Measurements from ENCODE around the gene COL9A3.

The COL9A3 gene

DNA sequence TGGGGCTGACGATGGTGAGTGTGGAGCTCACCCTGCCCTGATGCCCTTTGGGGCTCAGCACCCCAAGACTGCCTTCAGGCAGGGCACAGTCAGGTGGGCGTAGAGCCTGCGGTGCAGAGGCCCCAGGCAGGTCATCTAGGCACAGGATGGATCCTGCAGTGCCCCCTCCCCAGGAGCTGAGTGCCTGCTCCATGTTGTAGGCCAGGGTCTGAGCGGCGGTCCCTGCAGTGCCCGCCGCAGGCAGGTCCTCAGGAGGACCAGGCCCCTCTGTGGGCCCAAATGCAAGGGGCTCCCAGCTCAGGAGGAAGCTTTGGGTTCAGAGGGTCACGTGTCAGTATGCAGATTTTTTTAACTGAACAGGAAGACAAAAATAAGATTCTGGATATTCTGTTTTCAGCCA is 17.8 kb upstream of the COL9A3 start:
- no peak for DNase-seq

GRCh38 chr20:62799459-62799858 is 17.4 kb upstream of the COL9A3 start:
- DNase-seq: no peak

GRCh38 chr20:62799873-62800272 is 17.0 kb upstream of the COL9A3 start:
- no peak for DNase-seq

- DNase-seq: no peak
Measured at GRCh38 chr20:62800314-62801259, 16.3 kb upstream of the COL9A3 start.

DNA sequence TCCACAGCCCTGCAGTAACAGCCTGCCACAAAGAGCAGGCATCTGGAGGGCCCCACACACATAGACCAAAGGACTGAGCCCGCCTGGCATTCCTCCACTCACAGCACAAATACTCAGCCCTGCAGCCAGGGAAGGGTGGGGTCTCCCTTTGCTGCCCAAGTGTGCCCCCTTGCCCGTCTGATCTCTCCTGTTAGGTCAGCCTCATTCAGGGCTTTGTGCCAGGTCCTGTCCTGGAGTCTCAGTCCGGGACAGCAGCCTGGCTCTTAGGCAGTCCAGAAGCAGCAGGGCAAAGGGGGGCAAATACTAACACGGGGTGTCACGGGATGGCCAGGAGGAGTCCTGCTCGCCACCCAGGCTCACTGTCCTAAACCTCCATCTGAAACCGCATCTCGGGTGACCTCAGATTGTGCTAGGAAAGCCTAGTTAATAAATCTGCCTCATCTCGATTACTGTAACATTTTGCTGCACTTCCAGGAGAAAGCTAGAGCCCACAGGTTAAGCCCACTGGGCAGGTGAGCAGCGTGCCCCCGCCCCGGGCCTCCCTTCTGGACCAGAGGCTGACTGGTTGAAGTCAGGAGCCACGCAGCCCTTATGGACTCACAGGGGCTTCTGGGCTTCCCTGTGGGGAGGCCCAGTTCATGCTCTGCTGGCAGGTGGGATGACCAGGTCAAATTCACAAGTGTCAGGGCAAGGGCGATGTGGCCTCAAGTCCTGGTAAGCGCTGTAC is 15.4 kb upstream of the COL9A3 start:
- DNase-seq: no peak

GRCh38 chr20:62802026-62802712 is 14.7 kb upstream of the COL9A3 start:
- DNase-seq: no peak

DNA sequence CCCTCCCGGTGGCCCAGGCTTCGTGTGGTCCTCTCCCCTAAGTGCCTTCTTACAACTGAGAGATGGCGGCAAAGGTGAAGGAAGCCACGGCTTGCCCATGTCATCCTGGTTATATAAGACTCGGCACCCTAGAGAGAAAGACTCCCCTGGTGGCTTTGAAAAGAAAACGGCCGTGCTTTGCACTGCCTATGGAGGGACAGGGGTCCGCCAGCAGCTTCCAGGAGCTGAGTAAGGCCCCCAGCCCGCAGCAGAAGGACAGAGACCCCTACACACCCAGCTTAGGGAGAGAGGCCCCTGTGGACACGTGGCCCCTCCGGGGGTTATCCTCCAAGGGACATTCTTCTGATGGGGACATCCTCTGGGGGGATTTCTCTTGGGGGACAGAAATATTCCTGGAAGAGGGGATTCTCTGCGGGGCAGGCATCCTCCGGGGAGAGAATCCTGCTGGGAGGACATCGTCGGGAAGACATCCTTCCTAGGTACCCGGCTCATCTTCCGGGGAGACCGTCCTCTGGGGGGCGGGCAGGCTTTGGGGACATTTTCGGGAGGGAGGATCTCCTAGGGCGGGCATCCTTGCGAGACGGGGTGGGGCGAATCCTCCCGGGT is 12.7 kb upstream of the COL9A3 start:
- DNase-seq: no peak

- peak; percentile 91 for DNase-seq
Measured at GRCh38 chr20:62804627-62805154, 12.2 kb upstream of the COL9A3 start, which contains the start of gene OGFR. Gene OGFR (plus strand): TSS chr20:62804835. CDS start chr20:62804860, 25 bp downstream.

GRCh38 chr20:62805155-62805710 is 11.6 kb upstream of the COL9A3 start:
- DNase-seq: peak; percentile 80

GRCh38 chr20:62805711-62806382 is 11.0 kb upstream of the COL9A3 start:
- no peak for DNase-seq

DNA sequence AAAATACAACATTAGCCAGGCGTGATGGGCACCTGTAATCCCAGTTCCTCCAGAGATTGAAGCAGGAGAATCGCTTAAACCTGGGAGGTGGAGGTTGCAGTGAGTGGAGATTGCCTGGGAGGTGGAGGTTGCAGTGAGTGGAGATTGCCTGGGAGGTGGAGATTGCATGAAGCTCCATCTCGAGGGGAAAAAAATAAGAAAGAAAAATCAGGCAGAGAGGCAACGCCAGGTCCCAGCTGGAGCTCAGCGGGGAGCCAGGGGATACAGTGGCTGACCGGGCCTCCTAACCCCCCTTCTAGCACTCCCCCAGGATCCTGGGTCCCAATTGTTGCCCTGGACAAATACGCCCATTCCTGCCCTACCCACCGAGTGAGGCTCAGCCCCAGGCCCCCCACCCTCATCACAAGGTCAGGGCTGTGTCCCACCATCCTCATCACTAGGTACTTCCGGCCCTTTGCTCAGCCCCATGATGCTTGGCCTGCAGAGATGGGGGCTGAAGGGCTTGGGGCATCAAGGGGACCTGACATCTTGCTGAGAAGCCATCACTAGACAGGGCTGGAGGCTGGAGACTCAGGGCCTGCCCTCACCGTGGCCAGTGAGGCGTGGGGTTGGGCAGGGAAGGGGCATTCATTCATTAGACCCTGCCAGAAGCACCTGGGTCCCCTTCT is 10.3 kb upstream of the COL9A3 start:
- no peak for DNase-seq

DNA sequence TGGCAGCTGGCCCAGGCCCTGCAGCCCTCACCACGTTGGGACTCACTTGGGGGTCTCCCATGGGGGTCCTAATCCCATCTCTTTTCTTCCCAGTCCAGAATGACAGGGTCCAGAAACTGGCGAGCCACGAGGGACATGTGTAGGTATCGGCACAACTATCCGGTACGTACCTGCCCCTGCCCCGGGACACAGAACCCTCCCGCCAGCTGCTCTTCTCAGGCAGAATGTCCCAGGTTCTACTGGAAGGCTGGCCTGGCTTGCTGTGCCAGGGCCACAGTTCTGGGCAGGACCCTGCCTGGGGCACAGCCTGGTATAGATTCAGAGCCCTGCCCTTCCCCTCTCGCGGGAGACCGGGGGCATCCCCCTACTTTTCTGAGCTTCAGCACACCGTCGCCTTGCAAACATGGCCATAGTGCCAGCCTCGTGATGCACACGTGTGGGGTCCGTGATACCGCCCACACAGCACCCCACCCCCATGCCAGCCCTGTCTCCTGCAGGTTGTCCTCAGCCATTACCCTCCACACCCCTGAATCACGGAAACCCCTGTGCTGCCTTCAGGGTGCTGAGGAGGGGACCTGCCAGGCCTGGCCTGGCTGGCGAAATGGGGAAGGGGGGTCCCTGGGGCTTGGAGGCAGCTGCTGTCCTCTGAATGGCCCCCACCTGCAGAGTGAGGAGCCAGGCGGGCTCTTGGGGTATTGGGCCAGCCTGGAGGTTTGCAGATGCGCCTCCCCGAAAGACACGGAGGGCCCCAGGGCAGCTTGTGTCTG is 9.2 kb upstream of the COL9A3 start:
- DNase-seq: no peak

DNA sequence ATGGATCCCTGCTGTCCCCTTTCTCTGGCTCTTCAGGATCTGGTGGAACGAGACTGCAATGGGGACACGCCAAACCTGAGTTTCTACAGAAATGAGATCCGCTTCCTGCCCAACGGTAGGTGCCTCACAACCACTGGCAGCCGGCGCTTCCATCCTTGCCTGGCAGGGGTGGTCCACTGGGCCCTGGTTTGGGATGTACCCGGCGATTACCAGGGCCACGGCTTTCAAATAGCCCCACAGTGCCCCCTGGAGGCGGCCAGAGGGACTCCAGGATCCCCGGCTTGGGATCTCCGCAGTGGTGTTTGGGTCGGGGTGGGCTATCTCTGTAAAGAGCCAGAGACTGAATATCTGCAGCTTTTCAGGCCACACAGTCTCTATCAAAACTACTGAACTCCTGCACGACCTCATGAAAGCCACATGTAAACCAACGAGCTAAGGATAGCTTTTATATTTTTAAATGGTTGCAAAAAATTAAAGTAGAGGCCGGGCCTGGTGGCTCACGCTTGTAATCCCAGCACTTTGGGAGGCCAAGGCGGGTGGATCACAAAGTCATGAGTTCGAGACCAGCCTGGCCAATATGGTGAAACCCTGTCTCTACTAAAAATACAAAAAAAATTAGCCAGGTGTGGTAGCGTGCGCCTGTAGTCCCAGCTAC is 8.5 kb upstream of the COL9A3 start:
- peak; percentile 91 for DNase-seq

DNA sequence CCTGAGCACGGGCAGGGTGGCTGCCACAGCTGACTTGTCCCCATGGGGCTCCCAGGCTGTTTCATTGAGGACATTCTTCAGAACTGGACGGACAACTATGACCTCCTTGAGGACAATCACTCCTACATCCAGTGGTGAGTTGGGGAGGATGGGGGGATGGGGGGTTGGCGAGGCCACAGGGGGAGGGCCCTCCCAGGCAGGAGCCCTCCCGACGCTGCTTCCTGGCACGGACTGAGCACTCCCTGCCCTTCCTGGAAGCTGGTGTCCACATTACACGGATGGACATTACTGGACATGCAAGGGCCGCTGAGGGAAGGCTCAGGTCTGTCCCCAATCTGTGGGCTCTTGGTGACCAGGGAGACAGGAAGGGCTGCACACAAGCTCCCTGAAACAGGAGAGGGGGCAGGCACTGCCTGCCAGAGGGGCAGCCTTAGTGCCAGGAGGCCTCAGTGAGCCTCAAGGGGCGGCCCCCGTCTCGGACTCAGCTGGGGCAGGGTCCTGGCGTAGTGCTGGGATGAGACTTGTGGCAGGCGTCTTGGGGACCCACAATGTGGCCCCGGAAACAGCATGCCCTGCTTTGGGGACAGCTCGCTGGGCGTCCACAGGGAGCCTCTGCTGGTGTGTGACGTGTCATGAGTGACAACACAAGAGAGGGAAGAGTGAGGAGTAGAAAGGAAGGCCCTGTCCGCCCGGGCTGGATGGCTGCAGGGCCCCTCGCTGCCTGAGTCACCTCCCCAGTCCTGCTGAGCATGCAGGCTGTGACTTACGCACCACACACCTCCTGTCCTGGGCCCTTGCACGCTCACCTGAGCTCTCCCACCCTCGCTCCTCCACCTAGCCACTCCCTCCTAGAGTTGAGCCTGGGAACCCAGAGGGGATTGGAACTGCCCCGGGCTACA is 7.1 kb upstream of the COL9A3 start:
- DNase-seq: no peak

- no peak for DNase-seq
Measured at GRCh38 chr20:62811320-62811719, 5.5 kb upstream of the COL9A3 start.

DNA sequence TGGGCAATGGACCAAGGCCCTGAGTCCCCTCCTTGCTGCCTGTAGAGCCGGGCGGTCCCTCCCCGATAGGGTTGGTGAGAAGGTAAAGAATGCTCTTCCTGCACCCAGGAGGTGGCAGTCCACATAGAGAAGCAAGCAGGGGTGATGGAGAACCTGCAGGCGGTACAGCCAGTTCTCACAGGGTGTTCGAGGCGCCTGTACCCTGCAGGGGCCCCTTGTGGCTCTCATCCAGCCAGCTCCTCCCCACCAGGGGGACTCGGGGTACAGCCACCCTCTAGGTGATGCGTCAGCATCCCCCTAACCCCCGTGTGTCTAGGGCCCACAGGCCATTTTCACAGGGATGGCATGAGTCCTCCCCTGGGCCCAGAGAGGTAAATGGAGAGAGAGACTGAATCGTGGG is 5.1 kb upstream of the COL9A3 start:
- no peak for DNase-seq

GRCh38 chr20:62812181-62812906 is 4.5 kb upstream of the COL9A3 start:
- DNase-seq: no peak

- no peak for DNase-seq
Measured at GRCh38 chr20:62812907-62813200, 4.0 kb upstream of the COL9A3 start.
